PFSK-1 (cell line): Measurements from ENCODE around the gene COQ8B.

ENCODE experiments used
- FOXP2 ChIP-seq: optimal IDR thresholded peaks from 2 replicates; pipeline ENCODE3; 2011; ENCODE audit warnings: borderline replicate concordance, control low read depth, inconsistent platforms; ENCODE audit not compliant: insufficient read depth; ENCODE audit errors: extremely low read length, extremely low read depth
- POLR2AphosphoS5 ChIP-seq: IDR thresholded peaks from 2 replicates; pipeline ENCODE4 v1.6.1; 2012; ENCODE audit warnings: low read depth, mild to moderate bottlenecking, control low read depth, low read length, moderate library complexity
- SIN3A ChIP-seq: IDR thresholded peaks from 2 replicates; pipeline ENCODE4 v1.6.1; 2012; ENCODE audit warnings: mild to moderate bottlenecking, low read length, moderate library complexity, borderline replicate concordance; ENCODE audit not compliant: insufficient read depth
- TAF1 ChIP-seq: IDR thresholded peaks from 2 replicates; pipeline ENCODE4 v1.6.1; 2012; ENCODE audit warnings: low read length, control low read depth, borderline replicate concordance; ENCODE audit not compliant: insufficient read depth
- TF ChIP-seq, protein P1 (sequence below), 2 experiments: IDR thresholded peaks; 2 replicates each; pipeline versions ENCODE4 v1.6.1 to v1.8.0; 2011 to 2012; ENCODE audit warnings: low read depth in 2 of 2, low read length in 2 of 2, control low read depth in 1 of 2, inconsistent platforms in 1 of 2, mild to moderate bottlenecking in 1 of 2, moderate library complexity in 1 of 2; ENCODE audit not compliant: insufficient read depth in 1 of 2

COQ8B gene

DNA sequence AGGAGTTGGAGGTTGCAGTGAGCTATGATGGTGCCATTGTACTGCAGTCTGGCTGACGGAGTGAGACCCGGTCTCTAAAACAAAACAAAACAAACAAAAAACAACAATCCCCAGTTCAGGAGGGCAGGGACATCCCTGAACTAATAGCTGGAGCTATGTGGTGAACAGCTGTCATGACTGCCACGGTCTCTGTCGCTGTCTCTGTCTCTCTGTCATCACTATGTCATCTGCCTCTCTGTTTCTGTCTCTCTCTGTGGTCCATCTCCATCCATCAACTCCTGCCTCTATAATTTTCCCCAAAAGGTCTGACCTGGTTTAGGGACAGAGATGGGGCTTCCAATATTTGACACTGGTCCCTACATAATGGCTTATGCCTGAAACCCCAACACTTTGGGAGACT, 7.6 kb upstream of the COQ8B start:
- TF ChIP-seq, protein P1, sequence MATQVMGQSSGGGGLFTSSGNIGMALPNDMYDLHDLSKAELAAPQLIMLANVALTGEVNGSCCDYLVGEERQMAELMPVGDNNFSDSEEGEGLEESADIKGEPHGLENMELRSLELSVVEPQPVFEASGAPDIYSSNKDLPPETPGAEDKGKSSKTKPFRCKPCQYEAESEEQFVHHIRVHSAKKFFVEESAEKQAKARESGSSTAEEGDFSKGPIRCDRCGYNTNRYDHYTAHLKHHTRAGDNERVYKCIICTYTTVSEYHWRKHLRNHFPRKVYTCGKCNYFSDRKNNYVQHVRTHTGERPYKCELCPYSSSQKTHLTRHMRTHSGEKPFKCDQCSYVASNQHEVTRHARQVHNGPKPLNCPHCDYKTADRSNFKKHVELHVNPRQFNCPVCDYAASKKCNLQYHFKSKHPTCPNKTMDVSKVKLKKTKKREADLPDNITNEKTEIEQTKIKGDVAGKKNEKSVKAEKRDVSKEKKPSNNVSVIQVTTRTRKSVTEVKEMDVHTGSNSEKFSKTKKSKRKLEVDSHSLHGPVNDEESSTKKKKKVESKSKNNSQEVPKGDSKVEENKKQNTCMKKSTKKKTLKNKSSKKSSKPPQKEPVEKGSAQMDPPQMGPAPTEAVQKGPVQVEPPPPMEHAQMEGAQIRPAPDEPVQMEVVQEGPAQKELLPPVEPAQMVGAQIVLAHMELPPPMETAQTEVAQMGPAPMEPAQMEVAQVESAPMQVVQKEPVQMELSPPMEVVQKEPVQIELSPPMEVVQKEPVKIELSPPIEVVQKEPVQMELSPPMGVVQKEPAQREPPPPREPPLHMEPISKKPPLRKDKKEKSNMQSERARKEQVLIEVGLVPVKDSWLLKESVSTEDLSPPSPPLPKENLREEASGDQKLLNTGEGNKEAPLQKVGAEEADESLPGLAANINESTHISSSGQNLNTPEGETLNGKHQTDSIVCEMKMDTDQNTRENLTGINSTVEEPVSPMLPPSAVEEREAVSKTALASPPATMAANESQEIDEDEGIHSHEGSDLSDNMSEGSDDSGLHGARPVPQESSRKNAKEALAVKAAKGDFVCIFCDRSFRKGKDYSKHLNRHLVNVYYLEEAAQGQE (IDR thresholded peaks at IDR 0.05; ENCODE audit: insufficient read depth in 1 of 2, low read depth in 2 of 2, low read length in 2 of 2), result no peak
- no peak for TF ChIP-seq TAF1

DNA sequence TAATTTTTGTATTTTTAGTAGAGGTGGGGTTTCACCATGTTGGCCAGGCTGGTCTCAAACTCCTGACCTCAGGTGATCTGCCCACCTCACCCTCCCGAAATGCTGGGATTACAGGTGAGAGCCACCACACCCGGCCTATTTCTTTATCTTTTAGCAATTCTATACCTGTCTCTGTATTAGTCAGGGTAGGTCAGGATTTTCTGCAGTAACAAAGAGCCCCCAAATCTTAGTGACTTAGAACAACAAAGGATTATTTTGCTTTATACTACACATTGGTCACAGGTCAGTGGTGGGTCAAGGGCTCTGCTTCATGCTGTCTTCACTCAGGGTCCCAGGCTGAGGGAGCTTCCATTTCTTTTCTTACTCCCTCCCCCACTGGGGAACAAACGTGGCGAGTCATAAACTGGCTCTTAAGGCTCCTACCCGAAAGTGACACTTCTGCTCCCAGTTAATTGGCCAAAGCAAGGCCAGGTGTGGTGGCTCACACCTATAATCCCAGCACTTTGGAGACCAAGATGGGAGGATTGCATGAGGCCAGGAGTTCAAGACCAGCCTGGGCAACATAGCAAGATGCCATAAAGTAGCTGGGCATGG, 7.1 kb upstream of the COQ8B start:
- TF ChIP-seq FOXP2 (no peak), TAF1 (no peak), POLR2AphosphoS5 (no peak), SIN3A (no peak)
- TF ChIP-seq, protein P1 (IDR thresholded peaks at IDR 0.05; ENCODE audit: insufficient read depth in 1 of 2, low read depth in 2 of 2, low read length in 2 of 2), result no peak

DNA sequence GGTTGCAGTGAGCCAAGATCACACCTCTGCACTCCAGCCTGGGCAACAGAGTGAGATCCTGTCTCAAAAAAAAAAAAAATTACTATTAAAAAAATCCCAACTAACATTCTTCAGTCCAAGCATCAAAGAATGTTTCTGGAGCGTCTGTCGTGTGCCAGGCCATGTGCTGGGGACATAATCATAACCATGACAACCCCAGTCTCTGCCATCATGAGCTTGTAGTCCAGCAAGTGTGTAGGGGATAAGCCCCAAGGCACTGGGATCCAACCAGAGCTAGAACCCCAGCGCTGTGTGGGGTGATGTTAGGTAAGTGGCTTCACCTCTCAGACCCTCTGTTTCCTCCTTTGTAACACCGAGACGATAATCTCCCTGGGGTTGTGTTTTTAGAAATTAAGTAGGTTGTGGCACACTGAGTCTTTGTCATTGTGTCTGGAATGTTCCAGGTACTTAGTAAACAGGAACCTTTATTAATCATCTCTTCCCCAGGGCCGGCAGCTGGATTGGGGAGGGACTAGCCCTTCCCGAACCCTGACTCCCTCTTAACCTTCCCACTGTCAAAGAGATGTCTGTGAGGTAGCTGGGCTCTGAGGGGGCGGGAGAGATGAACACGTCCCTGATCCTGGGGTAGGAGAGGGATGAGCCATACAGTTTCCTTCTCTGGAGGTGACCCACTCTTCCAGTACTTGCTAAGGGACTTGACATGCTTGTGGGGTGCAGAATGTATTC, 5.4 kb upstream of the COQ8B start:
- no peak for TF ChIP-seq SIN3A

DNA sequence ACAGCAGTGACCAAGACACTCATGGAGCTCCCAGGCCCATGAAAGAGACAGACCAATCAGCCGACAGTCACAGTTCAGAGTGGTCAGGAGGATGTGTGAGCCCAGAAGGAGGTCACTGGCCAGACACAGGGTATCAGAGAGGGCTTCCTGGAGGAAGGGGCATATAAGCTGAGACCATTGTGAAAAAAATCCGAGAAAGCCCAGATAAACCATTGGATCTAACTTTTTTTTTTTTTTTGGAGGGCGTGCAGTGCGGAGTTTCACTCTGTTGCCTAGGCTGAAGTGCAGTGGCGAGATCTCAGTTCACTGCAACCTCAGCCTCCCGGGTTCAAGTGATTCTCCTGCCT, 4.4 kb upstream of the COQ8B start:
- TF ChIP-seq, protein P1 (IDR thresholded peaks at IDR 0.05; ENCODE audit: insufficient read depth in 1 of 2, low read depth in 2 of 2, low read length in 2 of 2), result no peak
- no peak for TF ChIP-seq TAF1
- TF ChIP-seq FOXP2, result no peak
- TF ChIP-seq SIN3A, result no peak
- TF ChIP-seq POLR2AphosphoS5, result no peak

DNA sequence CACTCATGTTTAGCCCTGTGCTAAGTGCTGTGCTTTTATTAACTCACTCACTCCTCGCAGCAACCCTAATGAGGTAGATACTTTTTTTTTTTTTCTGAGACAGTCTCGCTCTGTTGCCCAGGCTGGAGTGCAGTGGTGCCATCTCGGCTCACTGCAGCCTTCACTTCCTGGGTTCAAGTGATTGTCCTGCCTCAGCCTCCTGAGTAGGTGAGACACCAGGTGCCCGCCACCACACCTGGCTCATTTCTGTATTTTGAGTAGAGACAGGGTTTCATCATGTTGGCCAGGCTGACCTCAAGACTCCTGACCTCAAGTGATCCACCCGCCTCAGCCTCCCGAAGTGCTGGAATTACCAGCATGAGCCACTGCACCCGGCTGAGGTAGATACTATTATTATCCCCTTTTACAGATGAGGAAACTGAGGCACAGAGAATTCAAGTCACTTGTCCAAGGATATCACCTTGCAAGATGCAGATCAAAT, 2.8 kb upstream of the COQ8B start:
- no peak for TF ChIP-seq POLR2AphosphoS5
- no peak for TF ChIP-seq SIN3A
- TF ChIP-seq, protein P1 (IDR thresholded peaks at IDR 0.05; ENCODE audit: insufficient read depth in 1 of 2, low read depth in 2 of 2, low read length in 2 of 2), result no peak
- TF ChIP-seq FOXP2, result no peak
- no peak for TF ChIP-seq TAF1
